Epidermal melanocyte (primary cell): ENCODE measurements around the gene FEM1A.
A peak's percentile ranks its signal among the peaks of the same experiment; 100 is the strongest.
"Not testable (repeated sequence)": the region's sequence is repeated elsewhere in the genome, so short reads cannot be mapped to it uniquely, and the experiment has no call there.

Experiments
- DNase-seq: peaks from one replicate; pipeline ENCODE4 v3.0.0; 2011; ENCODE audit warnings: low spot score; ENCODE audit not compliant: insufficient read length

The FEM1A gene, protein sequence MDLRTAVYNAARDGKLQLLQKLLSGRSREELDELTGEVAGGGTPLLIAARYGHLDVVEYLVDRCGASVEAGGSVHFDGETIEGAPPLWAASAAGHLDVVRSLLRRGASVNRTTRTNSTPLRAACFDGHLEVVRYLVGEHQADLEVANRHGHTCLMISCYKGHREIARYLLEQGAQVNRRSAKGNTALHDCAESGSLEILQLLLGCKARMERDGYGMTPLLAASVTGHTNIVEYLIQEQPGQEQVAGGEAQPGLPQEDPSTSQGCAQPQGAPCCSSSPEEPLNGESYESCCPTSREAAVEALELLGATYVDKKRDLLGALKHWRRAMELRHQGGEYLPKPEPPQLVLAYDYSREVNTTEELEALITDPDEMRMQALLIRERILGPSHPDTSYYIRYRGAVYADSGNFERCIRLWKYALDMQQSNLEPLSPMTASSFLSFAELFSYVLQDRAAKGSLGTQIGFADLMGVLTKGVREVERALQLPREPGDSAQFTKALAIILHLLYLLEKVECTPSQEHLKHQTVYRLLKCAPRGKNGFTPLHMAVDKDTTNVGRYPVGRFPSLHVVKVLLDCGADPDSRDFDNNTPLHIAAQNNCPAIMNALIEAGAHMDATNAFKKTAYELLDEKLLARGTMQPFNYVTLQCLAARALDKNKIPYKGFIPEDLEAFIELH

DNA sequence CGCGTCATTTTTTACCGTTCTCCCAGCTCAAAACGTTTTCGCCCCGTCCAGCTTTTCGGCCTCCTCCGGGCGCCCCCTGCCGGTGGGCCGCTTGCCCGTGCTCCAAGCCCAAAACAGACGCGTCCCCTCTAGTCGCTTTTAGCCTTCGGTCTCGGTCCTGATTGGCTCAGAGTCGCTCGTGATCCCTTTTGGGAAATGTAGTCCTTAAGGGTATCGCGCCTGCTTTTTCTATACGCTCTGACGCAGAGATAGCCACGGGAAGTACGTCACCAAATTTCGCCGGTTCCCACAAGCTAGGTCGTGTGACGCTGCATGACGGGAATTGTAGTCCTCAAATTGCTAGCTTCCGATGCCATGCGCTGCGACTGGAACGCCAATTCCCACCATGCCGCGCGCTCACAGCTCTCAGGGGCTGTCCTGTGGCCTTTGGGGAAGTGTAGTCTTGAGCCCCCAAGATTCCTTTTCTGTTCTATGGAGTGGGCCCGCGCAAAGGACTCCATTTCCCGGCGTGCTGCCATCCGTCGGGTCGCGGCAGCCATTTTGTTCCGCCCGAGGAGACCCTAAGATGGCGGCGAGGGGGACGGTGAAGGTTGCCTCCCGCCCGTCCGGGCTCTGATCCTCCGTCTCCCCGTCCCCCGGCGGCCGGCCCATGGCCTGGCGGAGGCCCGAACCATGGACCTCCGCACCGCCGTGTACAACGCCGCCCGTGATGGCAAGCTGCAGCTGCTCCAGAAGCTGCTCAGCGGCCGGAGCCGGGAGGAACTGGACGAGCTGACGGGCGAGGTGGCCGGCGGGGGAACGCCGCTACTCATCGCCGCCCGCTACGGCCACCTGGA is at the start of gene FEM1A:
Gene FEM1A (plus strand): TSS at position 552 of the 836 bp plus-strand sequence. CDS start 121 bp downstream, at position 673.
- peak; percentile 99 for DNase-seq

DNA sequence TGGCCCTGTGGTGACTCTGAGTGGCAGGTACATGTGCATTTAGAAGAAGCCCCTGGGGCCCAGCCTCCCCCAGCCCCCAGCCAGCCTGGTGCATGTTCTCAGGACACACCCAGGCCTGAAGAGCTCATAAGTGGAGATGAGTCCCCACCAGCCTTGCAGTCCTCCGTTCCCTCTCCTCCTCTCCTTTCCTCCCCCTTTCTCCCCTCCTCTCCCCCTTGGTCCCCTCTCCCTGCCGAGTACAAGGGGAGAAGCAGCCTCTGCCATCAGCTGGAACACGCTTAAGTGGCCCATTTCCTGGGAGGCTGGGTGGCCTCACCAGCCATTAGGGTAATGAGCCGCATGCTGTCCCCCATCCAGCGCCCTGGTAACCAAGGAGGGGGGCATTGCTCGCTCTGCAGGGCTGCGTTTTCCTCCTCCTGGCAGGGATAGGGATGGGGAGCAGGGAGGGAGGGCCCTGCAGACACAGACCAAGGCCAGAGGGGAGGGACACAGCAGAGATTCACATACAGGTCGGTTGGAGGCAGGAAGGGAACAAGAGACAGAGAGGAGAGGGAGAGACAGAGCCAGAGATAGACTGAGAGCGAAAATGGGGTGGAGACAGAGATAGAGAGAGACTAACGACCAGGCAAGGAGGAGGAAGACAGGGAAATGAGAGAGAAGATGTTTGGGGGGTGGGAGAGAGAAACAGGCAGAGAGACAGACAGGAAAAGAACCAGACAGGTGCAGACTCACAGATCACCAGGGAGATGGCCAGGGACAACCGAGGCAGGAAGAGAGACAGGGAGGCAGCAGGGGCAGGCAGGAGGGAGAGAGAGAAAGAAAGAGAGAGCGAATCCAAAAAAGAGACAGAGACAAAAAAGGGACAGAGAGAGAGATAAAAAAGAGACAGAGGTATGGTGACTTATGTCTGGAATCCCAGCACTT is 48.5 kb upstream of the FEM1A start:
- DNase-seq = no peak

DNA sequence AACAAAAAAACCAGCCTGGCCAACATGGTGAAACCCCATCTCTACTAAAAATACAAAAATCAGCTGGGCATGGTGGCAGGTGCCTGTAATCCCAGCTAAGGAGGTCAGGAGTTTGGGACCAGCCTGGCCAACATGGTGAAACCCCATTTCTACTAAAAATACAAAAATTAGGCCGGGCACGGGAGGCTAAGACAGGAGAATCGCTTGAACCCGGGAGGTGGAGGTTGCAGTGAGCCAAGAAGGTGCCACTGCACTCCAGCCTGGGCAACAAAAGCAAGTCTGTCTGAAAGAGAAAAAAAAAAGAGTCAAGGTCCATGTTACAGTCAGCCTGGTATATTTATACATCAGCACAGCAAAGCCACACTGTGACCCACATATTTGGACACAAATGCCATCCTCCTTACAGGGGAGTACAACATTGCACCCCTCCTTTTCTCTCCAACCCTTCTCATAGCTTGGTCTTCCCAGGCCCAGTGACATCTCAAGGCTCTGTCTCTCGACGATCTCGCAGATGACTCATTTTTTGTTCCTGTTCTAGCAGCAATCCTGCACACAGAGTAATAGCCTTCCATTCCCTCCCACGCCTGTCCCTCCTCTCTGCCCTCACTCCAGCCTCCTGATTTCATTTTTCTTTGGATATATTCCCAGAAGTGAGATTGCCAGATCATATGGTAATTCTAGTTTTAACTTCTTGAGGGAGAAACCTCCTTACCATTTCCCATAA is 46.9 kb upstream of the FEM1A start:
- DNase-seq = no peak

DNA sequence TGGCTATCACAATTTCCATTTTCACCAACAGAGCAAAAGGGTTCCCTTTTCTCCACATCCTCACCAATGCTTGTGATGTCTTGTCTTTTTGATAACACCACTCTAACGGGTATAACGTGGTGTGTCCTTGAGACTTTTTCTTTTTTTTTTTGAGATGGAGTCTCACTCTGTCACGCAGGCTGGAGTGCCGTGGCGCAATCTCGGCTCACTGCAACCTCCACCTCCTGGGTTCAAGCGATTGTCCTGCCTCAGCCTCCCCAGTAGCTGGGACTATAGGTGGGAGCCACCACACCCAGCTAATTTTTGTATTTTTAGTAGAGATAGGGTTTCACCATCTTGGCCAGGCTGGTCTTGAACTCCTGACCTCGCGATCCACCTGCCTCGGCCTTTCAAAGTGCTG is 46.4 kb upstream of the FEM1A start:
- not testable (repeated sequence) for DNase-seq

DNA sequence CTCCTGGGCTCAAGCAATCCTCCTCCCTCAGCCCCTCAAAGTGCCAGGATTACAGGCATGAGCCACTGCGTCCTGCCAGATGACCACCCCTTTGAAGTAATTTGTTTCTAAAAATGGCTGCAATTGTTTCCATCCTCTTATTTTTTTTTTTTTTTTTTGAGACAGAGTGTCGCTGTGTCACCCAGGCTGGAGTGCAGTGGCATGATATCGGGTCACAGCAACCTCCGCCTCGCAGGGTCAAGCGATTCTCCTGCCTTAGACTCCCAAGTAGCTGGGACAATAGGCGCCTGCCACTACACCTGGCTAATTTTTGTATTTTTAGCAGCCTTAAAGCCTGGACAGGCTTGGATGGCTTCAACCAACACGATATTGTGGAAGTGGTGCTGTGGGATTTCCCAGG is 45.5 kb upstream of the FEM1A start:
- DNase-seq = no peak

DNA sequence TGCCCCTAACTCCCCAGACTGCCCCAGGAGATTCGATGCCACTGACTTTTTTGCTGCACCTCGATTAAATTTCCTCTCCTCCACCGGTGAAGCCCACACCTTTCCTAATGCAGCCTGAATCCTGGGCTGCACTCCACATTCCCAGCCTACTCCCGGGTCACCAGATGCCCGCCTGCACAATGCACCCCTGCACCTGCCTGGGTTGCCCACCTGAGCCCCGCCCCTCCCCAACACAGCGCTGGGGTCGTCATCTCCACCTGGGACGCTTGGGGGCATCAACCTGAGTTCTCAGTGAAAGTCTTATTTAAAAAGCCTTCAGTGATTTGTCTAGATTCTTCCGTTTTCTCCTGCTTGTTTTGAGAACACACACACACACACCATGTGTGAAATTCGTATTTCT is 43.3 kb upstream of the FEM1A start:
- DNase-seq = no peak

DNA sequence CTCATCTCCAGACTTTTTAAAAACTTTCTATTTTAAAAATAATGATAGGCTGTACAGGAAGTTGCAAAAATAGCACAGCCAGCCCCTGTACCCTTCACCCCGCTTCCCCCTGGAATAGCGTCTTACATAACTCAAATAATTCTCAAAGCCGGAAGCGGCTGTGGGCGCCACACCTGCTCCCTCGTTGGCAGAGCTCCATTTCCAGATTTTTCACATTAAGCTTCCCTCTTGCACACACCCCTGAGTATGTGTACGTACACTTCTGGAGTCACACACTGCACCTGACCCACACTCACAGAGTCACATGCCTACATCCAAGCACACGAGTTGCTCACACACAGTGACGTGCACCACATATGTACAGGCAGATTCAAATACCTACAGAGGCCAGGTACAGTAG is 42.9 kb upstream of the FEM1A start:
- DNase-seq = no peak

DNA sequence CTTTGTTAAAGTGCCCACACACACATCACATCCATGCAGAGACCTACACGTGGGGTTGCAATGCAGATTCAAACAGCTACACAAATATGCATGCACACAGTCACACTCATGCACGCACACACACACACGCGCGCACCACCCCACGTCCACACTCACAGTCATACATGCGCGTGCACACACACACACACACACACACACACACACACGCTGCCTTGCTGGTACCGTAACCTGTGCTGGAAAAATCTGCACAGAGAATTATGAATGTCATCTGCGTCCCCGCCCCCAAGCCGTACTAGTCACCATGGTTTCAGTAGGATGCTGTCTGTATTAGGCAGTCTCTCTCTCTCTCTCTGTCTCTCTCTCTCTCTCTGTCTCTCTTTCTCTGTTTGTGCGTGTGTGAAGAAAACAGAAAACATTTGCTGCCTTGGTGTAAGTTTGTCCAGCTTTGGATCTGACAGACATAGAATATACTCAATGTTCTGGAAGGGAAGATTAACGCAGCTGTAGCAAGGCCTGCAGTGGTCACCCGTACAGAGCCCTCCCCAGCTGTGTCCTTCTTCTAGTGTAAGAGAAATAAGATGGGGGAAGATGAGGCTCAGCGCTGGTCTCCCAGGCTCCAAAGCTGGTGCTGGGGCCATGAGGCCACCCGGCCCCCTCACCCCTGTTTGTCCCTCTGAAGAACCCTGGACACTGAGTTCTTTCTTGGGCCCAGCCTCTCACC is 41.5 kb upstream of the FEM1A start:
- DNase-seq = no peak

DNA sequence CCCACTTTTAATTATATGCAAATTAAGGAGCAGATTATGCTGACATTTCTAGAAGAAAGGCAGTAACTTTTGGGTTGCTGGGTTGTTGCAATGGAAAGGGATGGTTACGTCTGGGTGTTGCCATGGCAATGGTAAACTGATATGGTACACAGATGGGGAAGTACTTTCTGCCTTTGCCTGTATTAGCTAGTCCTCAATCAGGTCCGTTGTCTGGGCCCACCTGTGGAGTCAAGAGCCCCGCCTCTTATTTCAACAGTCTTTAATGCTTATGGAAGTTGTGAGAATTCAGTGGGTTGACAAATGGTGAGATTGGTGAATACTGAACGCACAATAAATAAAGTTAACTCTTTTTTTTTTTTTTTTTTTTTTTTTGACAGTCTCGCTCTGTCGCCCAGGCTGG is 37.3 kb upstream of the FEM1A start:
- no peak for DNase-seq

DNA sequence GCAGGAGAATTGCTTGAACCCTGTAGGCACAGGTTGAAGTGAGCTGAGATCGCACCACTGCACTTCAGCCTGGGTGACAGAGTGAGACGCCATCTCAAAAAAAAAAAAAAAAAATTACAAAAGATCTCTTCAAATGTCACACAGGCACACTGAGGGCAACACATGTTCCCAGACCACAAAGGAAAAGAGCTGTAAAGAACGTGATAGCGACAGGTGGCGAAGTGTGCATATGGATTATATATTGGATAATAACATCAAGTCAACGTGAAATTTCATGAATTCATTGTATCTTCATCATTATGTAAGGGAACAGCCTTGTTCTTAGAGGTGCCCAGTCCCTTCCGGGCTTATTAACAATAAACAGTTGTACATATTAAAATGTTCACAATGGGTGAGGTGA is 36.1 kb upstream of the FEM1A start:
- DNase-seq = no peak

DNA sequence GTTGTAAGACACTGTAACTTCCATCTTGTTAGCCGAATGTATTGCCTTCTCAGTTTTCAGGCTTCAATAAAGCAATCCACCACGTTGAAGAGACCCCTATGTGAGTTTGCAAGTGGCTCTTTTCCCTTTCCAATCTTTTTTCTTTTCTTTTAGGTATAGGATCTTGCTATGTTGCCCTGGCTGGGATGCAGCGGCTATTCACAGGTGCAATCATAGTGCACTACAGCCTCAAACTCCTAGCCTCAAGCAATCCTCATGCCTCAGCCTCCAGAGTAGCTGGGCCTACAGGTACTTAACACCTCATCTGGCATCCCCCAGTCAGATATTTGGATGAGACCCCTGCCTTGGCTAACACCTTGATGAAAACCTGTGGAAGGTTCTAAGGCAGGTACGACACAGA is 33.5 kb upstream of the FEM1A start:
- DNase-seq = no peak

DNA sequence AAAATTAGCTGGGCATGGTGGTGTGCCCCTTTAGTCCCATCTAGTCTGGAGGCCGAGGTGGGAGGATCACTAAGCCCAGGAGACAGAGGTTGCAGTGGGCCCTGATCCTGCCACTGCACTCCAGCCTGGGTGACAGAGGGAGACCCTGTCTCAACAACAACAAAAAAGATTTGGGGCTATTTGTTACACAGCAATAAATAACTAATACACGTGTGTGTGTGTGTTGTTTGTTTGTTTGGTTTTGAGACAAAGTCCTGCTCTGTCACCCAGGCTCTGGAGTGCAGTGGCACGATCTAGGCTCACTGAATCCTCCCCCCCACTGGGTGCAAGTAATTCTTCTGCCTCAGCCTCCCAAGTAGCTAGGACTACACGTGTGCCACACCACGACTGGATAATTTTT is 32.9 kb upstream of the FEM1A start:
- DNase-seq = no peak

DNA sequence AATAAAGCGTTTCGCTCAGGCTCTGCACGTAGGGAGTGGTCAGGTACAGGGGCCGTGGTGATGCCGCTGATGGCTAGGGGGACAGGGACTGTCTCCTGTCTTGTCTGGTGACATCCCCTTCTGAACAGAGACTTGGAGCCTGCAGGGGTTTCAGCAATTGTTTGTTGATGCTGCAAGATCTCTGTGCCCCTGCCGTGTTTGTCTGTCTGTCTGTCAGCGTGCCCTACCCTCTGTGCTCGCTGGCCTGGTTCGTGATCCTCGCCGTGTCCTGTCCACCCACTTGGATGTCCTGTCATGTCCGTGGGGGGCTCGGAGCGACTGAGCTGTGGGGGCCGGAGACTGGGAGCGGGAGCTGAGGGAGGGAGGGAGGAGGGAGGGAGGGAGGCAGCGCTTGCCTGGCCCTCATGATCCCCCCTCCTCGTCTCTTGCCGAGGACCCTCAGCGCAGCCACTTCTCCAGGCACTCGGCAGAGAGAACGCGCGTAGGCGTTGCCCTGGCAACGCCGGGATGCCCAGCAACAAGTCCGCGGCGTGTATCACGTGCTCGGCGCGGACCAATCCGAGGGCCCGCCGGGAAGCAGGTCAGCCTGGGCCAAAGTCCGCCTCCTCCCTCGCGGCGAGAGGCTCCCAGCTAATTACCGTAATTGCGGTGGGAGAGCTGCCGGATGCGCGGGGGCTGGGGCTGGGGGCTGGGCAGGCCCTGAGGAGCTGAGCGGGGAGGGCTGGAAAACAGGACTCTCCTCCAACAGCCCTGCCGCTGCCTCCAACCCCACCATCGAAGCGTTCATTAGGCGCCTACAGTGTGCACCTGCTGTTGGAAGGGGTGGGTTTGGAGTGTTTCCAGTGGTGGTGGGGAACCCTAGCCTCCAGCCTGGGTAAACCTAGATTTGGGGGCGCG is 31.9 kb upstream of the FEM1A start:
- peak; percentile 97 for DNase-seq

DNA sequence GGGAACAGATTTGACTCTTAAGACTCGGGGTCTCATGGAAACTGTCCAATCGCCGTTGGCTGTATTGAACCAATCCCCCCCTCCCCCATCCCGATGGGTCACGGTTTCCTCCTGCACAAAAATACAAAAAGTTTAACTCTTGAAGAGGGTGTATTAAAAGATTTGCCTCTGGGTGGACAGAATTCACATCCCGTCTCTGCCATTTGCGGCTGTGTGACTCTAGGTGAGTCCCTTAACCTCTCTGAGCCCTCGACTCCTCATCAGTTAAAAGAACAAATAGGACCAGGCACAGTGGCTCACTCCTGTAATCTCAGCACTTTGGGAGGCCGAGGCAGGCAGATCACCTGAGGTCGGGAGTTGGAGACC is 31.3 kb upstream of the FEM1A start:
- no peak for DNase-seq

DNA sequence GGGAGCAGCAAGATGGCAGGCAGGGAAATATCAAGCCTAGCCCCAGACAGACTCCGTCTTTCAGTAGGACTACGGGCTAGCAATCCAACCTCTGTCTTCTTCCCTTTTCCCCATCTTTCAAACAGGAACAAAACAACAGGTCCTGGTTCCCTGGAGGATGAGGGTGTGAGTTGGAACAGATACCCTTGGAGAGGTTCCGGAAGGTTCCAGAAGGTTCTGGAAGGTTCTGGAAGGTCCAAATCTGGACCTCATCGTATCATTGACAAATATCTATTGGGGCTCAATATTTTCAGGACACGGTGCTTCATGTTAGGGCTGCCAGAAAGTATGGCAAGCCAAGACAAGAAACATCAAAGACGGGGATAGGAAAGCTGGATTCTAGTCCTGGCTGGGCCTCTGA is 28.5 kb upstream of the FEM1A start:
- DNase-seq = no peak

DNA sequence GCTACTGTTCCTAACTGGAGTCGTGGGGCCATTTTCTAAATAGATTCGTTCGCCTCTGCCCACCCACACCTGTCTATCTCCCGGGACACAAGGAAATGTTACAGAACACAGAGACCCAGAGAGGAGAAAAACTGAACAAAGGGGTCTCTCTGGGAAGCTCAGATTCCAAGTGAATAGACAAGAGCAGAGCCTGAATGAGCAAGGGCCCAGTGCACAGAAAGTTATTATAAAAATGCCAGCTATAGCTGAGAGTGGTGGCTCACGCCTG is 27.2 kb upstream of the FEM1A start:
- DNase-seq = no peak

DNA sequence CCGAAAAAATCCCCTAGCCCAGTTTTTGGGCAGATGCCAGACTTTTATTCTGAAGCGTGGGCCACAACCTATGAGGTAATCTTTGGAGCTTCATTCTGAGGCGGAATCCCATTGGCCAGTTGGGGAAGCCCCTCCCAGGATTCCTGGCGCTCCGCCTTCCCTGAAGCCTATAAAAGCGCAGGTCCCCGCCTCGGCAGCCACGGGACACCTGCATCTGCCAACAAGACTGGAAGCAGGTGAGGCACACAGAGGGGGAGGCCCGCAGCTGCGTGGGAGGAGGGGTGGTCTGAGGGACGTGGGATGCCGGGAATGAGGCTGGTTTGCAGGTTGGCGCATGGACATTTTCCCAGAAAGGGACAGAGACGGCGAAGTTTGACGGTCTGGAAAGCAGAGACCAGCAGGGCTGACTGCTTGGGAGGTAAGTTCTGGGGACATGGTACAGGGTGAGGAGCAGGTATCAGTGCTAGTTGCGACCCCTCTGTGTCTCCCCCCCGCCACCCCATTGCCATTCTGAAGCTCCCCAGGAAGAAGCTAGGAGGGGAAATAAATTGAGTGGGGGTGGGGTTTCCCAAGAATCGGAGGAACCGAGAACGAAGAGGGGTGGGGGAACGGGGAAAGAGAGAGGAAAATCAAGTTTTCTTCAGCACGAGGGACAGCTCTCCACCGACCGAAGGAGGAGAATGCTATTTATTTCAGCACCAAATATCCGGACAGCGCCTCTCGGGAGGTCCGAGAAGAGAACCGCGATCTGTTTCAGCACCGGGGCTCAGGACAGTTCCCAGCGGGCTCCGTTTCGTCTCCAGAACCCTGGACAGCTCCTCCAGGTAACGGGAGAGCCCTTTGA is 22.4 kb upstream of the FEM1A start:
- DNase-seq = peak; percentile 82

DNA sequence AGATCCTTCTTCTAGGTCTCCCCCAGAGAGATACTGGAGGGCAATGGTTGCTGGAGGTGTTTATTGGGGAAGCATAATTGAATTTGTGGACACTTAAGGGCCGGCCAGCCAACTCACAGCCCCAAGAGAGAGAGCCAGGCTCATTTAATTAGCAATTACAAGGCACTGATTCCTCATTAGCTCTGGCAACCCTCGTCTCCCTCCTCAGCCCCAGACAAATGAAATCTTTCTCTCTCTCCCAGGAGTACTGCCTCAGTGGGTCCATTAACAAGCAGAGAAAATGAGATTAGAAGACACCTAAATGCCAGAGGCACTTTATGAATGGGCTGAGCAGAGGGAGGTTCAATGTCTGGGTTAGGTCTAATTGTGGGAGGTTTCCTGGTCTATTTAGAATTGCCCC is 19.0 kb upstream of the FEM1A start:
- DNase-seq = no peak
